DMS 273 treated with DMSO at 0.1 percent for 48 hours (cell line): ENCODE data around the gene RSRC2.
A peak's percentile ranks its signal among the peaks of the same experiment; 100 is the strongest.
"Not testable (repeated sequence)": the region's sequence is repeated elsewhere in the genome, so short reads cannot be mapped to it uniquely, and the experiment has no call there.

ENCODE experiments used
- DNase-seq: peaks from one replicate; lab custom pipeline; 2025; lab: John Stamatoyannopoulos, UW

RSRC2 gene

GRCh38 chr12:122484385-122484784, 42.4 kb downstream of the RSRC2 start:
- DNase-seq = not testable (repeated sequence)

GRCh38 chr12:122483969-122484368, 42.8 kb downstream of the RSRC2 start:
- DNase-seq = no peak

- DNase-seq = no peak
Observed at GRCh38 chr12:122481861-122482260, 44.9 kb downstream of the RSRC2 start.

- no peak for DNase-seq
Observed at GRCh38 chr12:122480753-122481152, 46.0 kb downstream of the RSRC2 start.

GRCh38 chr12:122474324-122474716, 52.4 kb downstream of the RSRC2 start:
- no peak for DNase-seq

GRCh38 chr12:122473543-122474323, 53.0 kb downstream of the RSRC2 start:
- DNase-seq = no peak

GRCh38 chr12:122471324-122472226, 55.2 kb downstream of the RSRC2 start:
- DNase-seq = peak; percentile 2

- not testable (repeated sequence) for DNase-seq
Observed at GRCh38 chr12:122470576-122470975, 56.2 kb downstream of the RSRC2 start.

- DNase-seq = not testable (repeated sequence)
Observed at GRCh38 chr12:122469856-122470255, 56.9 kb downstream of the RSRC2 start.

GRCh38 chr12:122467983-122468382, 58.8 kb downstream of the RSRC2 start:
- DNase-seq = no peak

GRCh38 chr12:122464317-122465042, 62.3 kb downstream of the RSRC2 start:
- DNase-seq = not testable (repeated sequence)

GRCh38 chr12:122460641-122461040, 66.1 kb downstream of the RSRC2 start:
- DNase-seq = no peak

- DNase-seq = no peak
Observed at GRCh38 chr12:122460061-122460460, 66.7 kb downstream of the RSRC2 start.

GRCh38 chr12:122459211-122459610, 67.5 kb downstream of the RSRC2 start:
- DNase-seq = no peak

GRCh38 chr12:122458105-122459035, 68.4 kb downstream of the RSRC2 start:
- no peak for DNase-seq

- no peak for DNase-seq
Observed at GRCh38 chr12:122457627-122458026, 69.1 kb downstream of the RSRC2 start.

- DNase-seq = no peak
Observed at GRCh38 chr12:122454739-122455138, 72.0 kb downstream of the RSRC2 start.

- DNase-seq = no peak
Observed at GRCh38 chr12:122454250-122454721, 72.5 kb downstream of the RSRC2 start.
